Prostate gland (tissue), 2 donors: ENCODE measurements around the gene VPS37C.

ENCODE experiments used
- CTCF ChIP-seq, 4 experiments: fragments of 200-600 bp in 2 of 4; fragments of 450-650 bp in 2 of 4; sonication (generic) in 2 of 4; IDR thresholded peaks; 1 replicate in 3 of 4; 2 replicates in 1 of 4; pipeline ENCODE4 v1.5.1; 2016 to 2019; ENCODE audit warnings: antibody characterized with exemption in 4 of 4, mild to moderate bottlenecking in 2 of 4, moderate library complexity in 2 of 4
- POLR2A ChIP-seq: fragments of 450-650 bp; IDR thresholded peaks from one replicate; pipeline ENCODE4 v1.6.1; 2016; ENCODE audit warnings: antibody characterized with exemption, mild to moderate bottlenecking
- POLR2AphosphoS5 ChIP-seq: sonication (generic); formaldehyde crosslinking; IDR thresholded peaks from one replicate; pipeline ENCODE4 v1.6.1; 2017; ENCODE audit warnings: antibody characterized with exemption

- no peak for TF ChIP-seq CTCF (IDR thresholded peaks at IDR 0.05)
- no peak for TF ChIP-seq POLR2AphosphoS5
- no peak for TF ChIP-seq POLR2A
Observed at GRCh38 chr11:61127991-61128390, 33.2 kb downstream of the VPS37C start.
